Measurements from ENCODE around the gene WDR7. TPM values are rescaled to one million over a fixed set of nuclear protein-coding genes. Genes with fewer than 3 reads are reported as not detected.

WDR7 gene
- total and polyA plus RNA-seq, 7 donors = 3.7 to 45.3 (median 28.5) TPM

- H3K36me3 ChIP-seq = no peaks in the 10 kb centered on the region
- no peaks in the 10 kb centered on the region for H3K4me1 ChIP-seq
- no peak for TF ChIP-seq POLR2A (IDR thresholded peaks at IDR 0.05)
- TF ChIP-seq CTCF (IDR thresholded peaks at IDR 0.05) = no peak
- TF ChIP-seq POLR2AphosphoS5 (IDR thresholded peaks at IDR 0.05) = no peak
- TF ChIP-seq EP300 (IDR thresholded peaks at IDR 0.05) = no peak
- no peaks in the 10 kb centered on the region for H3K27me3 ChIP-seq
- no peak for DNase-seq
- intact Hi-C loops (cut with DNase I) = no loop called here
- H3K27ac ChIP-seq = no peak overlapping the region
- H3K4me3 ChIP-seq = no peak overlapping the region
- H3K9me3 ChIP-seq = no peaks in the 10 kb centered on the region
- WGBS, 2 donors = 95 to 96% methylated on average over 1 of the region's 1 CpG
Measured at GRCh38 chr18:56872140-56872539, 221.0 kb downstream of the WDR7 start.

GRCh38 chr18:56873441-56874140, 222.4 kb downstream of the WDR7 start:
- WGBS, 2 donors = 67 to 69% methylated on average over 6 of the region's 6 CpGs
- no peak for TF ChIP-seq EP300 (IDR thresholded peaks at IDR 0.05)
- no peak for TF ChIP-seq POLR2AphosphoS5 (IDR thresholded peaks at IDR 0.05)
- no peak for TF ChIP-seq POLR2A (IDR thresholded peaks at IDR 0.05)
- TF ChIP-seq CTCF (IDR thresholded peaks at IDR 0.05) = no peak
- Histone ChIP-seq H3K4me1 (no peaks in the 10 kb centered on the region), H3K36me3 (no peaks in the 10 kb centered on the region), H3K4me3 (no peak overlapping the region), H3K27ac (no peak overlapping the region), H3K9me3 (no peaks in the 10 kb centered on the region), H3K27me3 (no peaks in the 10 kb centered on the region)
- intact Hi-C loops (cut with DNase I) = no loop called here
- DNase-seq = no peak

- H3K27ac ChIP-seq = no peak overlapping the region
- H3K9me3 ChIP-seq = no peaks in the 10 kb centered on the region
- 96 to 99% methylated on average over 4 of the region's 4 CpGs for WGBS, 2 donors
- TF ChIP-seq POLR2A (IDR thresholded peaks at IDR 0.05) (no peak), EP300 (IDR thresholded peaks at IDR 0.05) (no peak), CTCF (IDR thresholded peaks at IDR 0.05) (no peak), POLR2AphosphoS5 (IDR thresholded peaks at IDR 0.05) (no peak)
- peaks cover 0 to 5% (median 0%) of the 10 kb centered on the region in 4 donors for H3K4me1 ChIP-seq
- no peak overlapping the region for H3K4me3 ChIP-seq
- H3K36me3 ChIP-seq = peaks cover 0 to 4% (median 0%) of the 10 kb centered on the region in 4 donors
- intact Hi-C loops (cut with DNase I) = no loop called here
- DNase-seq = no peak
- H3K27me3 ChIP-seq = no peaks in the 10 kb centered on the region
Measured at GRCh38 chr18:56878711-56879110, 227.6 kb downstream of the WDR7 start.

GRCh38 chr18:56884511-56884910, 233.4 kb downstream of the WDR7 start:
- H3K27ac ChIP-seq = no peak overlapping the region
- H3K9me3 ChIP-seq = no peaks in the 10 kb centered on the region
- DNase-seq = no peak
- TF ChIP-seq POLR2AphosphoS5 (IDR thresholded peaks at IDR 0.05) = no peak
- TF ChIP-seq CTCF (IDR thresholded peaks at IDR 0.05) = no peak
- no peak for TF ChIP-seq POLR2A (IDR thresholded peaks at IDR 0.05)
- no peak for TF ChIP-seq EP300 (IDR thresholded peaks at IDR 0.05)
- 98 to 100% methylated on average over 1 of the region's 1 CpG for WGBS, 2 donors
- intact Hi-C loops (cut with DNase I) = no loop called here
- no peak overlapping the region for H3K4me3 ChIP-seq
- H3K27me3 ChIP-seq = no peaks in the 10 kb centered on the region
- H3K4me1 ChIP-seq = peaks cover 0 to 11% (median 0%) of the 10 kb centered on the region in 4 donors
- peaks cover 0 to 4% (median 0%) of the 10 kb centered on the region in 4 donors for H3K36me3 ChIP-seq

GRCh38 chr18:56888978-56889377, 237.8 kb downstream of the WDR7 start:
- Histone ChIP-seq H3K27ac (no peak overlapping the region), H3K4me1 (peaks cover 0 to 28% (median 13%) of the 10 kb centered on the region in 4 donors), H3K4me3 (no peak overlapping the region), H3K9me3 (no peaks in the 10 kb centered on the region), H3K36me3 (no peaks in the 10 kb centered on the region), H3K27me3 (no peaks in the 10 kb centered on the region)
- intact Hi-C loops (cut with DNase I) = no loop called here
- no peak for DNase-seq
- no peak for TF ChIP-seq EP300 (IDR thresholded peaks at IDR 0.05)
- no peak for TF ChIP-seq POLR2A (IDR thresholded peaks at IDR 0.05)
- TF ChIP-seq POLR2AphosphoS5 (IDR thresholded peaks at IDR 0.05) = no peak
- TF ChIP-seq CTCF (IDR thresholded peaks at IDR 0.05) = no peak
- 85 to 95% methylated on average over 1 of the region's 1 CpG for WGBS, 2 donors
